K562 (cell line): ENCODE results near the gene CRABP1. TPM values are rescaled to one million over a fixed set of nuclear protein-coding genes. Genes with fewer than 3 reads are reported as not detected.

Experiments used
- ARID3B ChIP-seq: fragments of 250-450 bp; sonication (Bioruptor Pico); IDR thresholded peaks from 2 replicates; pipeline ENCODE4 v1.4.0; 2020; ENCODE audit warnings: borderline replicate concordance
- CBX2 ChIP-seq: fragments of 200-600 bp; sonication (generic); IDR thresholded peaks from one replicate; pipeline ENCODE4 v1.6.1; 2012; ENCODE audit warnings: mild to moderate bottlenecking, low read length, inconsistent platforms; ENCODE audit not compliant: insufficient read depth, poor library complexity, severe bottlenecking
- CHD4 ChIP-seq: fragments of 200-600 bp; sonication (generic); IDR thresholded peaks from 3 replicates; pipeline ENCODE4 v1.6.1; 2012; ENCODE audit warnings: low read depth, mild to moderate bottlenecking, mixed read lengths, low read length, inconsistent platforms; ENCODE audit not compliant: insufficient read depth, insufficient replicate concordance, poor library complexity, severe bottlenecking
- DIDO1 ChIP-seq: fragments of 450-650 bp; IDR thresholded peaks from 2 replicates; pipeline ENCODE4 v1.6.1; 2016; ENCODE audit warnings: low read depth, missing biosample characterization, missing genetic modification characterization
- EP400 ChIP-seq: fragments of 450-650 bp; IDR thresholded peaks from 2 replicates; pipeline ENCODE4 v1.6.1; 2017; ENCODE audit warnings: antibody characterized with exemption, mild to moderate bottlenecking, moderate library complexity
- ESRRB ChIP-seq: fragments of 250-450 bp; sonication (Bioruptor Pico); IDR thresholded peaks from 2 replicates; pipeline ENCODE4 v1.5.0; 2020; ENCODE audit warnings: mild to moderate bottlenecking, moderate library complexity, borderline replicate concordance
- GABPB1 ChIP-seq: sonication (generic); formaldehyde crosslinking; IDR thresholded peaks from 2 replicates; pipeline ENCODE4 v1.8.0; 2022; ENCODE audit warnings: mild to moderate bottlenecking, missing genetic modification reagents
- HDAC8 ChIP-seq: fragments of 450-650 bp; IDR thresholded peaks from 2 replicates; pipeline ENCODE4 v1.6.1; 2016; ENCODE audit warnings: mild to moderate bottlenecking, missing genetic modification characterization, moderate library complexity, missing compliant biosample characterization
- HMG20A ChIP-seq: fragments of 450-650 bp; formaldehyde crosslinking; conservative IDR thresholded peaks from 2 replicates; pipeline ENCODE4 v1.4.0; 2020; ENCODE audit warnings: mild to moderate bottlenecking, mixed read lengths
- LEF1 ChIP-seq: fragments of 450-650 bp; IDR thresholded peaks from 2 replicates; pipeline ENCODE4 v1.6.1; 2016; ENCODE audit warnings: mild to moderate bottlenecking
- MCM5 ChIP-seq: fragments of 450-650 bp; IDR thresholded peaks from 2 replicates; pipeline ENCODE4 v1.6.1; 2016; ENCODE audit warnings: low read depth
- NEUROD1 ChIP-seq: fragments of 150-350 bp; IDR thresholded peaks from 2 replicates; pipeline ENCODE4 v1.6.1; 2014; ENCODE audit warnings: borderline replicate concordance, low read length, low read depth; ENCODE audit not compliant: partially characterized antibody
- RUNX1 ChIP-seq: sonication (generic); IDR thresholded peaks from 2 replicates; pipeline ENCODE4 v1.6.1; 2016; ENCODE audit warnings: antibody characterized with exemption, low read depth
- SIN3B ChIP-seq: fragments of 450-650 bp; IDR thresholded peaks from 2 replicates; pipeline ENCODE4 v1.6.1; 2017; ENCODE audit warnings: low read depth, mild to moderate bottlenecking, moderate library complexity
- SNRNP70 ChIP-seq: fragments of 200-400 bp; formaldehyde crosslinking; optimal IDR thresholded peaks from 2 replicates; pipeline ENCODE3; 2017; ENCODE audit warnings: low read depth, low read length
- ZSCAN32 ChIP-seq: fragments of 450-650 bp; formaldehyde crosslinking; IDR thresholded peaks from 2 replicates; pipeline ENCODE4 v1.4.0; 2020; ENCODE audit warnings: mild to moderate bottlenecking, moderate library complexity
- polyA plus RNA-seq, 8 experiments: library from polyadenylated mRNA; depleted of rRNA in 4 of 8; stranded (reverse) in 5 of 8; unstranded in 3 of 8; fragments of >200 nt; fragmentation: Nextera tagmentation in 2 of 8; fragmentation: Illumina TruSeq in 1 of 8; extraction: Ambion mirVana in 2 of 8; extraction: Trizol in 1 of 8; gene quantifications; 2 replicates each; pipeline versions ENCODE4 v1.2.1 to v1.2.3, GENCODE V29; 2011 to 2014; ENCODE audit warnings: inconsistent platforms in 1 of 8, missing spikeins in 1 of 8
- total RNA-seq, 7 experiments: library from RNA; depleted of rRNA in 6 of 7; stranded (reverse); fragments of >200 nt in 6 of 7; fragmentation: Illumina TruSeq in 2 of 7; extraction: Trizol in 2 of 7; gene quantifications; 2 replicates each; pipeline versions ENCODE4 v1.2.1 to v1.2.3, GENCODE V29; 2011 to 2021; ENCODE audit warnings: low replicate concordance in 1 of 7
- TF ChIP-seq, protein P1 (sequence below), 2 experiments: fragments of 450-650 bp; IDR thresholded peaks; 2 replicates each; pipeline ENCODE4 v1.6.1; 2016
- TF ChIP-seq, protein P2 (sequence below): fragments of 450-650 bp; formaldehyde crosslinking; IDR thresholded peaks from 2 replicates; pipeline ENCODE4 v1.4.0; 2020; ENCODE audit warnings: mild to moderate bottlenecking, mixed read lengths
- TF ChIP-seq, protein P3 (sequence below): fragments of 450-650 bp; IDR thresholded peaks from 2 replicates; pipeline ENCODE4 v1.6.1; 2016; ENCODE audit warnings: antibody characterized with exemption
- TF ChIP-seq, protein P4 (sequence below): fragments of 250-450 bp; sonication (Bioruptor Pico); IDR thresholded peaks from 2 replicates; pipeline ENCODE4 v1.5.0; 2021

Gene CRABP1
- total and polyA plus RNA-seq, 9 of the 15 experiments (the other 6 are each of a cell fraction or from before 2014, with no cell fraction given) = 0.60 TPM; not detected in 8

DNA sequence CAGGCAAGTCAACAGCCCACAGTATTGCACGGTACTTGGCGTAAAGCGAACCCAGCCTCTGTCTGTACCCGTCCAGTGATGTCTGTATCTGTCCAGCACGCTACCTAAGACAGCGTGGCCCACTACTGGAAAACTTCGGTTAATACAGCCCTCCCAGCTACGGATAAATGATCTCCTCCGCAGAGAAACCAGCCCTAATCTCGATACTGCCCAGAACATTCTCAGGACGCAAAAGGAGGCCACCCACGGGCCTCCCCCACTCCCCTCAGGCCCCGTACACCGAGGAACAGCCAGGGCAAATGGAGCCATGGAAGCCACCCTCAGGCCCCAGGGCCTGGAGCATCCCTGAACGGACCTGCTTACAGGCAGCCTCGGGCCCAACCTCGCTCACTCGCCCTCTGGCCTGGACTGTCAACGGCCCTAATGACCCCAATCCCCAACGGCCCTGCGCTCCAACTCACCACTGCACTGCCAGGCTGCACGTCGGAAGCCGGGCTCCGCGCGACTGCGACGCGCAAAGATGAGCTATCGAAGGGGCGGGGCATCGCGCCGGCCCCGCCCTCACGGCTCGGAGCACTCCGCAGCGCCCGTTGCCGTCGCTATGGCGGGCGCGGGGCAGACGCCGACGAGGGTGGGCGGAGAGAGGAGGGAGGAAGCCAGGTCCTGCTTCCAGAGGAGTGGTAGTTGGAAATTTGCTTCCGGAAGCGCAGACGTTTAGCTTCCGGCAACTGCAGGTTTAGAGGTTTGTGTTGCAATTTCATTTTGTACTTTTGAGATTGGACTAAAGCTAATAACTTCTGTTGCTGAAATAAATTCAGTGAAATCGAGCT is 40.8 kb upstream of the CRABP1 start, which contains the start of gene SKIC8 (continued):
- TF ChIP-seq, protein P1, sequence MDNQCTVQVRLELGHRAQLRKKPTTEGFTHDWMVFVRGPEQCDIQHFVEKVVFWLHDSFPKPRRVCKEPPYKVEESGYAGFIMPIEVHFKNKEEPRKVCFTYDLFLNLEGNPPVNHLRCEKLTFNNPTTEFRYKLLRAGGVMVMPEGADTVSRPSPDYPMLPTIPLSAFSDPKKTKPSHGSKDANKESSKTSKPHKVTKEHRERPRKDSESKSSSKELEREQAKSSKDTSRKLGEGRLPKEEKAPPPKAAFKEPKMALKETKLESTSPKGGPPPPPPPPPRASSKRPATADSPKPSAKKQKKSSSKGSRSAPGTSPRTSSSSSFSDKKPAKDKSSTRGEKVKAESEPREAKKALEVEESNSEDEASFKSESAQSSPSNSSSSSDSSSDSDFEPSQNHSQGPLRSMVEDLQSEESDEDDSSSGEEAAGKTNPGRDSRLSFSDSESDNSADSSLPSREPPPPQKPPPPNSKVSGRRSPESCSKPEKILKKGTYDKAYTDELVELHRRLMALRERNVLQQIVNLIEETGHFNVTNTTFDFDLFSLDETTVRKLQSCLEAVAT (IDR thresholded peaks at IDR 0.05) = peak in 1 of 2 experiments; percentile 27; a peak in 2 of 4 replicates
- TF ChIP-seq DIDO1 (peak; percentile 83; the same call in 1 of the 2 replicates), EP400 (peak; percentile 87), CHD4 (no peak), SIN3B (peak; percentile 93), LEF1 (0 out of 2 replicates have a peak, but pooled peaks have one; percentile 17), NEUROD1 (peak; percentile 37), HDAC8 (tag) (no peak), ZSCAN32 (no peak), MCM5 (no peak), CBX2 (no peak), ESRRB (no peak), RUNX1 (no peak), ARID3B (CRISPR knock-in tag) (no peak), HMG20A (CRISPR knock-in tag) (no peak), GABPB1 (CRISPR knock-in tag) (peak; percentile 85), SNRNP70 (no peak)
- TF ChIP-seq, protein P2, sequence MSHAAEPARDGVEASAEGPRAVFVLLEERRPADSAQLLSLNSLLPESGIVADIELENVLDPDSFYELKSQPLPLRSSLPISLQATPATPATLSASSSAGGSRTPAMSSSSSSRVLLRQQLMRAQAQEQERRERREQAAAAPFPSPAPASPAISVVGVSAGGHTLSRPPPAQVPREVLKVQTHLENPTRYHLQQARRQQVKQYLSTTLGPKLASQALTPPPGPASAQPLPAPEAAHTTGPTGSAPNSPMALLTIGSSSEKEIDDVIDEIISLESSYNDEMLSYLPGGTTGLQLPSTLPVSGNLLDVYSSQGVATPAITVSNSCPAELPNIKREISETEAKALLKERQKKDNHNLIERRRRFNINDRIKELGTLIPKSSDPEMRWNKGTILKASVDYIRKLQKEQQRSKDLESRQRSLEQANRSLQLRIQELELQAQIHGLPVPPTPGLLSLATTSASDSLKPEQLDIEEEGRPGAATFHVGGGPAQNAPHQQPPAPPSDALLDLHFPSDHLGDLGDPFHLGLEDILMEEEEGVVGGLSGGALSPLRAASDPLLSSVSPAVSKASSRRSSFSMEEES = no peak
- TF ChIP-seq, protein P3, sequence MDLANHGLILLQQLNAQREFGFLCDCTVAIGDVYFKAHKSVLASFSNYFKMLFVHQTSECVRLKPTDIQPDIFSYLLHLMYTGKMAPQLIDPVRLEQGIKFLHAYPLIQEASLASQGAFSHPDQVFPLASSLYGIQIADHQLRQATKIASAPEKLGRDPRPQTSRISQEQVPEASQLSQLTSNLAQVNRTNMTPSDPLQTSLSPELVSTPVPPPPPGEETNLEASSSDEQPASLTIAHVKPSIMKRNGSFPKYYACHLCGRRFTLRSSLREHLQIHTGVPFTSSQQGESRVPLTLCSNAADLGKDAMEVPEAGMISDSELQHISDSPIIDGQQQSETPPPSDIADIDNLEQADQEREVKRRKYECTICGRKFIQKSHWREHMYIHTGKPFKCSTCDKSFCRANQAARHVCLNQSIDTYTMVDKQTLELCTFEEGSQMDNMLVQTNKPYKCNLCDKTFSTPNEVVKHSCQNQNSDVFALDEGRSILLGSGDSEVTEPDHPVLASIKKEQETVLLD = no peak
- TF ChIP-seq, protein P4, sequence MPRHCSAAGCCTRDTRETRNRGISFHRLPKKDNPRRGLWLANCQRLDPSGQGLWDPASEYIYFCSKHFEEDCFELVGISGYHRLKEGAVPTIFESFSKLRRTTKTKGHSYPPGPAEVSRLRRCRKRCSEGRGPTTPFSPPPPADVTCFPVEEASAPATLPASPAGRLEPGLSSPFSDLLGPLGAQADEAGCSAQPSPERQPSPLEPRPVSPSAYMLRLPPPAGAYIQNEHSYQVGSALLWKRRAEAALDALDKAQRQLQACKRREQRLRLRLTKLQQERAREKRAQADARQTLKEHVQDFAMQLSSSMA (CRISPR knock-in tag) = no peak
